ENCODE results near the gene KIF1B.
"Not testable (repeated sequence)": the region's sequence is repeated elsewhere in the genome, so short reads cannot be mapped to it uniquely, and the experiment has no call there.

DNA sequence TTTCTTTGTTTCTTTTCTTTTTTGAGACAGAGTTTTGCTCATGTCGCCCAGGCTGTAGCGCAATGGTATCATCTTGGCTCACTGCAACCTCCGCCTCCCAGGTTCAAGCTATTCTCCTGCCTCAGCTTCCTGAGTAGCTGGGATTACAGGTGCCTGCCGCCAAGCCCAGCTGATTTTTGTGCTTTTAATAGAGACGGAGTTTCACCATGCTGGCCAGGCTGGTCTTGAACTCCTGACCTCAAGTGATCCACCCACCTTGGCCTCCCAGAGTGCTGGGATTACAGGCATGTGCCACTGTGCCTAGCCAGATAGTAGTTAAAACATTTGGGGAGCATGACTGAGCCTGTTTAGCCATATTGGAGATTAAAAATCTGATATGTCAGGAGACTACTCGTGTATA, 10.3 kb downstream of the KIF1B start:
- not testable (repeated sequence) for TF ChIP-seq POLR2A (IDR thresholded peaks at IDR 0.05)
- TF ChIP-seq, protein P1, sequence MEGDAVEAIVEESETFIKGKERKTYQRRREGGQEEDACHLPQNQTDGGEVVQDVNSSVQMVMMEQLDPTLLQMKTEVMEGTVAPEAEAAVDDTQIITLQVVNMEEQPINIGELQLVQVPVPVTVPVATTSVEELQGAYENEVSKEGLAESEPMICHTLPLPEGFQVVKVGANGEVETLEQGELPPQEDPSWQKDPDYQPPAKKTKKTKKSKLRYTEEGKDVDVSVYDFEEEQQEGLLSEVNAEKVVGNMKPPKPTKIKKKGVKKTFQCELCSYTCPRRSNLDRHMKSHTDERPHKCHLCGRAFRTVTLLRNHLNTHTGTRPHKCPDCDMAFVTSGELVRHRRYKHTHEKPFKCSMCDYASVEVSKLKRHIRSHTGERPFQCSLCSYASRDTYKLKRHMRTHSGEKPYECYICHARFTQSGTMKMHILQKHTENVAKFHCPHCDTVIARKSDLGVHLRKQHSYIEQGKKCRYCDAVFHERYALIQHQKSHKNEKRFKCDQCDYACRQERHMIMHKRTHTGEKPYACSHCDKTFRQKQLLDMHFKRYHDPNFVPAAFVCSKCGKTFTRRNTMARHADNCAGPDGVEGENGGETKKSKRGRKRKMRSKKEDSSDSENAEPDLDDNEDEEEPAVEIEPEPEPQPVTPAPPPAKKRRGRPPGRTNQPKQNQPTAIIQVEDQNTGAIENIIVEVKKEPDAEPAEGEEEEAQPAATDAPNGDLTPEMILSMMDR (IDR thresholded peaks at IDR 0.05) = not testable (repeated sequence)

Data from right lobe of liver (tissue), 4 donors.